ENCODE results near the gene NAP1L4.

DNA sequence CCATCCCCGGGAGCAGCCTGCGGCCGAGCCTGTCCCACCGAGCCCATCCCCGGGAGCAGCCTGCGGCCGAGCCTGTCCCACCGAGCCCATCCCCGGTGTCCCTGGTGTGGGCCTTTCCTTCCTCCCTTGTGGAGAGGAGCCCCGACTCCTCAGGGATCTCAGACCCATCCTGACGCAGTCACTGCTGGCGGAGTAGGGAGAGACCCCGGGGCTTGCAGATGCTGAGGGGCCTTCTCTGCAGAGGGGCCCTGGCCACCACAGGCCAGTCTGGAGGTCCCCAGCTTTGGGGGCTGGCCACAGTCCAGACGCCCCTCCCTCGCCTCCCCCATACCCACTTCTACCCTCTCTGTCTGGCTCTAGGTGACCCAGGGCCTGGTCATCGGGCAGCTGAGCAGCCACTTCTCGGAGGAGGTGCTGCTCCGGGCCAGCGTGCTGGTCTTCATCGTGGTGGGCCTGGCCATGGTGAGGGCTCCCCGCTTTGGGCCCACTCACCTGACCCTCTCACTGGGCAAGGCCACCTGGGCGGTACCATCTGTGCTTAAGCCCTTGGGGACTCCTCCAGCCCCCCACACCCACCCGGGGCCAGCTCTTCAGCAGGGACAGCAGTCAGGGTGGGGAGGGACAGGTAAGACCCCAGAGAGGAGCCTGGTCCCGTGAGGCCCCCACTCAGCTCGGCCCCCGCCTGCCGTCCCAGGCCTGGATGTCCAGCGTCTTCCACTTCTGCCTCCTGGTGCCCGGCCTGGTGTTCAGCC, 70.2 kb downstream of the NAP1L4 start:
- TF ChIP-seq, protein P1, sequence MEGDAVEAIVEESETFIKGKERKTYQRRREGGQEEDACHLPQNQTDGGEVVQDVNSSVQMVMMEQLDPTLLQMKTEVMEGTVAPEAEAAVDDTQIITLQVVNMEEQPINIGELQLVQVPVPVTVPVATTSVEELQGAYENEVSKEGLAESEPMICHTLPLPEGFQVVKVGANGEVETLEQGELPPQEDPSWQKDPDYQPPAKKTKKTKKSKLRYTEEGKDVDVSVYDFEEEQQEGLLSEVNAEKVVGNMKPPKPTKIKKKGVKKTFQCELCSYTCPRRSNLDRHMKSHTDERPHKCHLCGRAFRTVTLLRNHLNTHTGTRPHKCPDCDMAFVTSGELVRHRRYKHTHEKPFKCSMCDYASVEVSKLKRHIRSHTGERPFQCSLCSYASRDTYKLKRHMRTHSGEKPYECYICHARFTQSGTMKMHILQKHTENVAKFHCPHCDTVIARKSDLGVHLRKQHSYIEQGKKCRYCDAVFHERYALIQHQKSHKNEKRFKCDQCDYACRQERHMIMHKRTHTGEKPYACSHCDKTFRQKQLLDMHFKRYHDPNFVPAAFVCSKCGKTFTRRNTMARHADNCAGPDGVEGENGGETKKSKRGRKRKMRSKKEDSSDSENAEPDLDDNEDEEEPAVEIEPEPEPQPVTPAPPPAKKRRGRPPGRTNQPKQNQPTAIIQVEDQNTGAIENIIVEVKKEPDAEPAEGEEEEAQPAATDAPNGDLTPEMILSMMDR (IDR thresholded peaks at IDR 0.05): no peak
- TF ChIP-seq POLR2AphosphoS5 (IDR thresholded peaks at IDR 0.05): no peak
- no peak for TF ChIP-seq POLR2A (IDR thresholded peaks at IDR 0.05; ENCODE audit: low read depth)
- no peak for TF ChIP-seq EP300 (IDR thresholded peaks at IDR 0.05)
